ENCODE data around the gene PAX2.

DNA sequence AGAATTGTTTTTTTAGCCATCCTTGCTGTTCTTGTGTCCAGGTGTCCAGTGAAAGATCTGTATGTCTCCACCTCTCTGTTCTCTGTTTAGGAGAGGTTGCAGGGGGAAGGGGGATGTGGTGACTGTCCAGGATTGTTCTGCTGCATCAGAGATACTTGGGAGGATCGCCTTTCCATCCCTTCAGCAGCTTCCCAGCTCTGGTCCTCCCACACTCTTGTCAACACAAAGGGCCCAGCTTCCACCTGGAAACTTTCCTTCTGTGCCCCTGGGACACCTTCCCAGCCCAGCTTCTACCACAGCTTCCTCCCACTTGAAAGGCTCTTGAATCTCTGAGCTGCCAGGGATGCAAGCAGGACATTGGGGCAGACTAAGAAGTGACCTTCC, 85.3 kb downstream of the PAX2 start:
- TF ChIP-seq, protein P1, sequence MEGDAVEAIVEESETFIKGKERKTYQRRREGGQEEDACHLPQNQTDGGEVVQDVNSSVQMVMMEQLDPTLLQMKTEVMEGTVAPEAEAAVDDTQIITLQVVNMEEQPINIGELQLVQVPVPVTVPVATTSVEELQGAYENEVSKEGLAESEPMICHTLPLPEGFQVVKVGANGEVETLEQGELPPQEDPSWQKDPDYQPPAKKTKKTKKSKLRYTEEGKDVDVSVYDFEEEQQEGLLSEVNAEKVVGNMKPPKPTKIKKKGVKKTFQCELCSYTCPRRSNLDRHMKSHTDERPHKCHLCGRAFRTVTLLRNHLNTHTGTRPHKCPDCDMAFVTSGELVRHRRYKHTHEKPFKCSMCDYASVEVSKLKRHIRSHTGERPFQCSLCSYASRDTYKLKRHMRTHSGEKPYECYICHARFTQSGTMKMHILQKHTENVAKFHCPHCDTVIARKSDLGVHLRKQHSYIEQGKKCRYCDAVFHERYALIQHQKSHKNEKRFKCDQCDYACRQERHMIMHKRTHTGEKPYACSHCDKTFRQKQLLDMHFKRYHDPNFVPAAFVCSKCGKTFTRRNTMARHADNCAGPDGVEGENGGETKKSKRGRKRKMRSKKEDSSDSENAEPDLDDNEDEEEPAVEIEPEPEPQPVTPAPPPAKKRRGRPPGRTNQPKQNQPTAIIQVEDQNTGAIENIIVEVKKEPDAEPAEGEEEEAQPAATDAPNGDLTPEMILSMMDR (IDR thresholded peaks at IDR 0.05) = no peak
- TF ChIP-seq POLR2A (IDR thresholded peaks at IDR 0.05) = no peak

Measured in esophagus squamous epithelium (tissue), 4 donors.